Mammary epithelial cell (primary cell): ENCODE results near the gene CELF5.

Source experiments
- EZH2 ChIP-seq: IDR thresholded peaks from 2 replicates; pipeline ENCODE4 v1.6.1; 2012; ENCODE audit warnings: low read length, inconsistent platforms, borderline replicate concordance
- TF ChIP-seq, protein P1 (sequence below), 2 donors: IDR thresholded peaks in 1 of 2; conservative IDR thresholded peaks in 1 of 2; 2 replicates each; pipeline ENCODE4 v1.5.1; 2011 to 2012; ENCODE audit warnings: inconsistent platforms in 2 of 2, low read length in 2 of 2, mild to moderate bottlenecking in 2 of 2, control low read depth in 1 of 2, low read depth in 1 of 2; ENCODE audit not compliant: insufficient read depth in 1 of 2; ENCODE audit errors: extremely low read depth in 1 of 2

DNA sequence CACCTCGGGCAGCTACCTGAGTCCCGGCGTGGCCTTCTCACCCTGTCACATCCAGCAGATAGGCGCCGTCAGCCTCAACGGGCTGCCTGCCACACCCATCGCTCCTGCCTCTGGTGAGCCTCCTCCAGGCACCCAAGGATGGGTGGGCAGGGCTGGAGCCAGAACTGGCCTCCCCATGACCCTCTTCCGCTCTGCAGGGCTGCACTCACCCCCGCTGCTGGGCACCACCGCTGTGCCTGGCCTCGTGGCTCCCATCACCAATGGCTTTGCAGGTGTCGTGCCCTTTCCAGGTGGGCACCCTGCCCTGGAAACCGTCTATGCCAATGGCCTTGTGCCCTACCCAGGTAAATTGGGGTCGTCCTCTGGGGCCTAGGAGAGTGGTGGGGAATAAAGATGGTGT lies 57.7 kb downstream of the CELF5 start:
- TF ChIP-seq, protein P1, sequence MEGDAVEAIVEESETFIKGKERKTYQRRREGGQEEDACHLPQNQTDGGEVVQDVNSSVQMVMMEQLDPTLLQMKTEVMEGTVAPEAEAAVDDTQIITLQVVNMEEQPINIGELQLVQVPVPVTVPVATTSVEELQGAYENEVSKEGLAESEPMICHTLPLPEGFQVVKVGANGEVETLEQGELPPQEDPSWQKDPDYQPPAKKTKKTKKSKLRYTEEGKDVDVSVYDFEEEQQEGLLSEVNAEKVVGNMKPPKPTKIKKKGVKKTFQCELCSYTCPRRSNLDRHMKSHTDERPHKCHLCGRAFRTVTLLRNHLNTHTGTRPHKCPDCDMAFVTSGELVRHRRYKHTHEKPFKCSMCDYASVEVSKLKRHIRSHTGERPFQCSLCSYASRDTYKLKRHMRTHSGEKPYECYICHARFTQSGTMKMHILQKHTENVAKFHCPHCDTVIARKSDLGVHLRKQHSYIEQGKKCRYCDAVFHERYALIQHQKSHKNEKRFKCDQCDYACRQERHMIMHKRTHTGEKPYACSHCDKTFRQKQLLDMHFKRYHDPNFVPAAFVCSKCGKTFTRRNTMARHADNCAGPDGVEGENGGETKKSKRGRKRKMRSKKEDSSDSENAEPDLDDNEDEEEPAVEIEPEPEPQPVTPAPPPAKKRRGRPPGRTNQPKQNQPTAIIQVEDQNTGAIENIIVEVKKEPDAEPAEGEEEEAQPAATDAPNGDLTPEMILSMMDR (conservative IDR thresholded peaks at IDR 0.05 in 1 of 2, IDR thresholded peaks at IDR 0.05 in 1 of 2; ENCODE audit: extremely low read depth in 1 of 2, insufficient read depth in 1 of 2, low read depth in 1 of 2, low read length in 2 of 2), result no peak
- no peak for TF ChIP-seq EZH2
